GM23248 (cell line): ENCODE results near the gene COLEC11. TPM values are rescaled to one million over a fixed set of nuclear protein-coding genes. Genes with fewer than 3 reads are reported as not detected.

Experiments
- DNase-seq: peaks from one replicate; pipeline ENCODE4 v3.0.0-alpha.2; 2015
- H2AFZ ChIP-seq: fragments of 200-600 bp; sonication (generic); 2 replicates; pipeline ENCODE4 v1.6.1; 2016; ENCODE audit warnings: antibody characterized with exemption
- H3F3A ChIP-seq: fragments of 200-600 bp; sonication (generic); 2 replicates; pipeline ENCODE4 v1.6.1; 2016; ENCODE audit warnings: mild to moderate bottlenecking, antibody characterized with exemption, mixed run types; ENCODE audit not compliant: insufficient read depth
- H3K27ac ChIP-seq: fragments of 200-600 bp; sonication (generic); 2 replicates; pipeline ENCODE4 v1.5.1; 2016; ENCODE audit warnings: mild to moderate bottlenecking
- H3K27me3 ChIP-seq: fragments of 200-600 bp; sonication (generic); replicated peaks from 2 replicates; pipeline ENCODE4 v1.6.1; 2016; ENCODE audit warnings: mild to moderate bottlenecking; ENCODE audit not compliant: insufficient read depth
- H3K36me3 ChIP-seq: fragments of 200-600 bp; sonication (generic); 2 replicates; pipeline ENCODE4 v1.6.1; 2016; ENCODE audit warnings: low read depth, mild to moderate bottlenecking
- H3K4me1 ChIP-seq: fragments of 200-600 bp; sonication (generic); 2 replicates; pipeline ENCODE4 v1.6.1; 2016; ENCODE audit warnings: mild to moderate bottlenecking; ENCODE audit not compliant: insufficient read depth
- H3K4me2 ChIP-seq: fragments of 200-600 bp; sonication (generic); one replicate; pipeline ENCODE4 v1.6.1; 2016; ENCODE audit warnings: mild to moderate bottlenecking; ENCODE audit not compliant: unreplicated experiment
- H3K4me3 ChIP-seq: fragments of 200-600 bp; sonication (generic); 2 replicates; pipeline ENCODE4 v1.5.1; 2016; ENCODE audit warnings: mild to moderate bottlenecking
- H3K79me2 ChIP-seq: fragments of 200-600 bp; sonication (generic); 2 replicates; pipeline ENCODE4 v1.6.1; 2016; ENCODE audit warnings: mild to moderate bottlenecking; ENCODE audit not compliant: insufficient read depth
- H3K9ac ChIP-seq: fragments of 200-600 bp; sonication (generic); 2 replicates; pipeline ENCODE4 v1.6.1; 2016; ENCODE audit warnings: mild to moderate bottlenecking
- H3K9me2 ChIP-seq: fragments of 200-600 bp; sonication (generic); 2 replicates; pipeline ENCODE4 v1.6.1; 2016; ENCODE audit warnings: mixed run types, mild to moderate bottlenecking, moderate library complexity; ENCODE audit not compliant: insufficient read depth
- H3K9me3 ChIP-seq: fragments of 200-600 bp; sonication (generic); one replicate; pipeline ENCODE4 v1.6.1; 2017; ENCODE audit warnings: low read depth
- H4K20me1 ChIP-seq: fragments of 200-600 bp; sonication (generic); 2 replicates; pipeline ENCODE4 v1.6.0; 2016; ENCODE audit not compliant: insufficient read depth
- EZH2 ChIP-seq: fragments of 200-600 bp; sonication (generic); IDR thresholded peaks from 2 replicates; pipeline ENCODE4 v1.6.1; 2018; ENCODE audit warnings: antibody characterized with exemption, mild to moderate bottlenecking; ENCODE audit not compliant: insufficient read depth, poor library complexity, severe bottlenecking
- EZH2phosphoT487 ChIP-seq: fragments of 200-600 bp; sonication (generic); IDR thresholded peaks from 2 replicates; pipeline ENCODE4 v1.6.1; 2018; ENCODE audit warnings: antibody characterized with exemption, moderate library complexity, mild to moderate bottlenecking, low read depth; ENCODE audit not compliant: insufficient read depth
- WGBS, 2 experiments: methylation state at CpG; one replicate each; pipeline ENCODE4 v1.1.6; 2015 to 2017; ENCODE audit warnings: low lambda C conversion rate in 2 of 2, low coverage in 1 of 2; ENCODE audit errors: missing lambda C conversion rate in 2 of 2; 5-methylcytosine and 5-hydroxymethylcytosine counted together
- in situ Hi-C: fragments of 300-500 bp; cut with MboI; formaldehyde crosslinking; loops from 2 replicates; pipeline ENCODE4 v1.15.0; 2020
- polyA plus RNA-seq: library from polyadenylated mRNA; unstranded; fragments of >200 nt; fragmentation: Nextera tagmentation; extraction: Ambion mirVana; gene quantifications from 2 replicates; pipeline ENCODE4 v1.2.1, GENCODE V29; 2016
- total RNA-seq: library from RNA; depleted of rRNA; stranded (reverse); fragments of >200 nt; shearing (Covaris generic); gene quantifications from 2 replicates; pipeline ENCODE4 v1.2.3, GENCODE V29; 2014

Gene COLEC11
- total and polyA plus RNA-seq, 2 experiments from 2014 or later = not detected

DNA sequence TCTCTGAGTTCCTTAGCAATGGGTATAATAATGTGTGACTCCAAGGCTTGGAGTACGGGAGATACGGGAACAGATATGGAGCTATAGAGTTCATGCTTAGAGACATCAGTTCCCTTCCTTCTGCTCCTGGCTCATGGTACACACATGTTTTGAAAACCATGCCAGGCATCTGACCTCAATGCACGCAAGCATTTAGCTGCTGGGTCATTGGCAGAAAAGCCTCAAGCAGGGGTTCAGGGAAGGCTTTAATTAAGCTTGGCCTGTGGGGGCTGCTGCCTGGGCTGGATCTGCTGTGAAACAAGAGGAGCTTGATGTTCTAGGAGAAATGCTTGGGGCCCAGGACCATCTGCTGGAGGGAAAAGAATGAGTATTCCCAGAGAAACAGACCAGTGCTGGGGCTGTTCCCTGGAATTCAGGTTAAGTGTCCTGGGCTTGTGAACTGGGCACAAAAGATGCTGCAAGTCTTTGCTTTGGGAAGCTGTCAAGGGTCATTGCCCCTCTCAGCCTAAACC lies 66.3 kb downstream of the COLEC11 start:
- Histone ChIP-seq H3K4me3 (no peak overlapping the region), H3K27me3 (0 out of 2 replicates have a peak, but pooled peaks cover 2% of the 10 kb centered on the region), H4K20me1 (no peaks in the 10 kb centered on the region), H3K79me2 (no peaks in the 10 kb centered on the region), H3K4me1 (no peaks in the 10 kb centered on the region), H3K4me2 (no peak overlapping the region), H3K9ac (no peak overlapping the region), H3K9me2 (no peaks in the 10 kb centered on the region), H3K27ac (no peak overlapping the region), H3K36me3 (no peaks in the 10 kb centered on the region), H3K9me3 (no peaks in the 10 kb centered on the region), H3F3A (no peaks in the 10 kb centered on the region), H2AFZ (no peak overlapping the region)
- no peak for DNase-seq
- no peak for TF ChIP-seq EZH2
- no peak for TF ChIP-seq EZH2phosphoT487
- in situ Hi-C loops = loop anchor here (25.0 kb wide), 1 partner anchor 1774 kb away; no protein-coding TSS in a partner anchor
- 88 to 92% methylated on average over 3 of the region's 3 CpGs for WGBS, 2 experiments

DNA sequence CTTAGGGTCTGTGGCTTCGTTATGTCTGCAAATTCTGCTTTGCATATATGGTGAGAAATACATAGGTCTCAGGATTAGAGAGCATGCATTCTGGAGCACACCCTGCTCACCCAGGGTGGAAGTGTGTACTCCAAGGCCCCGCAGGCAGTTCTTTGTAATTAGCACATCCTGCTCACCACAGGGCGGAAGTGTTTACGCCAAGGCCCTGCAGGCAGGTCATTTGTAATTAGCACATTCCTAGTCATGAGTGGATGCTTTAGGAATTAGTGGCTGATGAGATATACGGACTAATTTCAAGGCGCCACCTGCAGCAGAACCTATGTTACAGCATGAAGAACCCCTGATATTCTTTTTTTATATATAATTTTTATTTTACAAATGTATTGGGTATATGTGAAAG lies 67.3 kb downstream of the COLEC11 start:
- Histone ChIP-seq H3K9ac (no peak overlapping the region), H3K4me2 (no peak overlapping the region), H3K9me2 (no peaks in the 10 kb centered on the region), H3K79me2 (no peaks in the 10 kb centered on the region), H3F3A (no peaks in the 10 kb centered on the region), H2AFZ (no peak overlapping the region), H3K36me3 (no peaks in the 10 kb centered on the region), H3K4me1 (no peaks in the 10 kb centered on the region), H3K4me3 (no peak overlapping the region), H3K27ac (no peak overlapping the region), H3K27me3 (peaks cover 6% of the 10 kb centered on the region; the same call in 1 of the 2 replicates), H3K9me3 (no peaks in the 10 kb centered on the region), H4K20me1 (no peaks in the 10 kb centered on the region)
- in situ Hi-C loops = loop anchor here (25.0 kb wide), 1 partner anchor 1775 kb away; no protein-coding TSS in a partner anchor
- no peak for DNase-seq
- 64 to 69% methylated on average over 6 of the region's 6 CpGs for WGBS, 2 experiments
- TF ChIP-seq EZH2 (no peak), EZH2phosphoT487 (no peak)

GRCh38 chr2:3664118-3664517 lies 69.2 kb downstream of the COLEC11 start:
- no peak overlapping the region for H2AFZ ChIP-seq
- TF ChIP-seq EZH2 = no peak
- TF ChIP-seq EZH2phosphoT487 = no peak
- H4K20me1 ChIP-seq = no peaks in the 10 kb centered on the region
- no peak for DNase-seq
- no peaks in the 10 kb centered on the region for H3K79me2 ChIP-seq
- H3K9ac ChIP-seq = no peak overlapping the region
- H3K4me2 ChIP-seq = no peak overlapping the region
- no peak overlapping the region for H3K27ac ChIP-seq
- 26 to 27% methylated on average over 3 of the region's 3 CpGs for WGBS, 2 experiments
- peaks cover 10% of the 10 kb centered on the region; the same call in 1 of the 2 replicates for H3K27me3 ChIP-seq
- no peaks in the 10 kb centered on the region for H3F3A ChIP-seq
- H3K4me3 ChIP-seq = no peak overlapping the region
- in situ Hi-C loops = loop anchor here (25.0 kb wide), 1 partner anchor 1777 kb away; no protein-coding TSS in a partner anchor
- H3K9me2 ChIP-seq = no peaks in the 10 kb centered on the region
- no peaks in the 10 kb centered on the region for H3K9me3 ChIP-seq
- H3K36me3 ChIP-seq = no peaks in the 10 kb centered on the region
- no peaks in the 10 kb centered on the region for H3K4me1 ChIP-seq

GRCh38 chr2:3664925-3665324 lies 70.0 kb downstream of the COLEC11 start:
- H3K27ac ChIP-seq = no peak overlapping the region
- DNase-seq = no peak
- H3K9me2 ChIP-seq = no peaks in the 10 kb centered on the region
- TF ChIP-seq EZH2 (no peak), EZH2phosphoT487 (no peak)
- no peaks in the 10 kb centered on the region for H4K20me1 ChIP-seq
- H3K27me3 ChIP-seq = peaks cover 10% of the 10 kb centered on the region; the same call in 1 of the 2 replicates
- H3K4me2 ChIP-seq = no peak overlapping the region
- no peaks in the 10 kb centered on the region for H3F3A ChIP-seq
- H2AFZ ChIP-seq = no peak overlapping the region
- H3K36me3 ChIP-seq = no peaks in the 10 kb centered on the region
- H3K79me2 ChIP-seq = no peaks in the 10 kb centered on the region
- H3K9me3 ChIP-seq = no peaks in the 10 kb centered on the region
- 51 to 53% methylated on average over 8 of the region's 8 CpGs for WGBS, 2 experiments
- H3K4me1 ChIP-seq = no peaks in the 10 kb centered on the region
- no peak overlapping the region for H3K4me3 ChIP-seq
- in situ Hi-C loops = loop anchor here (25.0 kb wide), 1 partner anchor 1778 kb away; no protein-coding TSS in a partner anchor
- no peak overlapping the region for H3K9ac ChIP-seq
